Right ventricle myocardium inferior (tissue), 1 donor: ENCODE results near the gene MTFP1. TPM values are rescaled to one million over a fixed set of nuclear protein-coding genes. Genes with fewer than 3 reads are reported as not detected.

Experiments used
- ATAC-seq: fragments of 200-7000 bp; cut with Tn5 transposase; one replicate; pipeline ENCODE4 v1.9.1; 2020; ENCODE audit warnings: mild to moderate bottlenecking, moderate library complexity
- DNase-seq: peaks from one replicate; pipeline ENCODE4 v3.0.0; 2021; ENCODE audit errors: missing footprints
- intact Hi-C: fragments of 100-400 bp; cut with DNase I; formaldehyde crosslinking; loops from one replicate; pipeline ENCODE4 v1.11.0; 2022
- long read RNA-seq: library from polyadenylated mRNA; unstranded; transcript quantifications from one replicate; pipeline ENCODE4 v2.0.0, GENCODE V29; 2021
- total RNA-seq: library from RNA; stranded (reverse); fragmentation: NEBNext Ultra II Directional; extraction: Animal tissue kit (Norgen Biotek cat#: 25700); gene quantifications from one replicate; pipeline ENCODE4 v1.2.1, GENCODE V29; 2021
- donor health status: DM: no; HTN: yes; CAD: no; lungs with severe emphysema.

Gene MTFP1
- 18.2 TPM for total RNA-seq
- long read RNA-seq, transcript MTFP1-201 (4 exons, 1,370 nt) = major isoform, 17 of 23 reads
- long read RNA-seq, partial matches to known transcripts = 0 of 23 reads
- long read RNA-seq, other reads (novel, unspliced or antisense) = 0 of 23 reads

GRCh38 chr22:30425616-30426387 lies at the start of gene MTFP1:
Gene MTFP1, plus strand, starts transcription at chr22:30425768. Its CDS starts 112 bp downstream, at chr22:30425880.
- ATAC-seq (no peak), DNase-seq (peak; percentile 82)
- intact Hi-C loops = no loop called here

GRCh38 chr22:30380011-30380410 lies 45.6 kb upstream of the MTFP1 start:
- DNase-seq (peak; percentile 30), ATAC-seq (no peak)
- intact Hi-C loops = no loop called here

- intact Hi-C loops = no loop called here
- DNase-seq (peak; percentile 43), ATAC-seq (no peak)
Measured at GRCh38 chr22:30381264-30381663, 44.3 kb upstream of the MTFP1 start.

- intact Hi-C loops = no loop called here
- ATAC-seq (peak; percentile 27), DNase-seq (peak; percentile 55)
Measured at GRCh38 chr22:30382340-30382739, 43.2 kb upstream of the MTFP1 start.

- DNase-seq (peak; percentile 66), ATAC-seq (no peak)
- intact Hi-C loops = no loop called here
Measured at GRCh38 chr22:30383061-30383460, 42.5 kb upstream of the MTFP1 start.

GRCh38 chr22:30385942-30386341 lies 39.6 kb upstream of the MTFP1 start:
- DNase-seq (peak; percentile 35), ATAC-seq (no peak)
- intact Hi-C loops = loop anchor here (2.0 to 5.0 kb wide), 2 partner anchors 109 to 277 kb away; no protein-coding TSS in a partner anchor

- DNase-seq = no peak
- ATAC-seq = no peak
- intact Hi-C loops = loop anchor here (2.0 to 5.0 kb wide), 2 partner anchors 109 to 278 kb away; no protein-coding TSS in a partner anchor
Measured at GRCh38 chr22:30386608-30386959, 39.0 kb upstream of the MTFP1 start.

- intact Hi-C loops = loop anchor here (1.0 to 5.0 kb wide), 5 partner anchors 99 to 278 kb away; no protein-coding TSS in a partner anchor
- DNase-seq (peak; percentile 92), ATAC-seq (peak; percentile 95)
Measured at GRCh38 chr22:30386960-30387827, 38.4 kb upstream of the MTFP1 start, which contains the start of gene RNF215. Gene RNF215, minus strand, starts transcription at chr22:30387411. Its CDS starts 98 bp downstream, at chr22:30387313.

- DNase-seq = no peak
- intact Hi-C loops = loop anchor here (1.0 to 10.0 kb wide), 2 partner anchors 94 to 364 kb away; no protein-coding TSS in a partner anchor
- ATAC-seq = no peak
Measured at GRCh38 chr22:30390974-30391691, 34.4 kb upstream of the MTFP1 start.

- no peak for ATAC-seq
- intact Hi-C loops = loop anchor here (10.0 kb wide), 1 partner anchor 362 kb away; no protein-coding TSS in a partner anchor
- no peak for DNase-seq
Measured at GRCh38 chr22:30392661-30393321, 32.8 kb upstream of the MTFP1 start.

- no peak for DNase-seq
- no peak for ATAC-seq
- intact Hi-C loops = loop anchor here (10.0 kb wide), 1 partner anchor 362 kb away; no protein-coding TSS in a partner anchor
Measured at GRCh38 chr22:30393322-30393680, 32.3 kb upstream of the MTFP1 start.

- DNase-seq = no peak
- intact Hi-C loops = loop anchor here (10.0 kb wide), 1 partner anchor 361 kb away; no protein-coding TSS in a partner anchor
- no peak for ATAC-seq
Measured at GRCh38 chr22:30393885-30394284, 31.7 kb upstream of the MTFP1 start.

GRCh38 chr22:30396871-30397655 lies 28.5 kb upstream of the MTFP1 start, which contains the start of gene SEC14L2:
Gene SEC14L2, plus strand, starts transcription at chr22:30397018. Its CDS starts 99 bp downstream, at chr22:30397117.
- peak; percentile 79 for ATAC-seq
- peak; percentile 83 for DNase-seq
- intact Hi-C loops = loop anchor here (10.0 kb wide), 1 partner anchor 358 kb away; no protein-coding TSS in a partner anchor

- ATAC-seq (no peak), DNase-seq (no peak)
- intact Hi-C loops = loop anchor here (10.0 kb wide), 1 partner anchor 357 kb away; no protein-coding TSS in a partner anchor
Measured at GRCh38 chr22:30397656-30398635, 27.6 kb upstream of the MTFP1 start.
